UCSD-AML1 (cell line): Measurements from ENCODE around the gene SLC41A1.

Experiments
- DNase-seq: peaks from one replicate; lab custom pipeline; 2025; ENCODE audit not compliant: unreplicated experiment; lab: John Stamatoyannopoulos, UW

SLC41A1 gene

GRCh38 chr1:205791568-205792180 lies 21.3 kb downstream of the SLC41A1 start:
- peak; percentile 57 for DNase-seq

- DNase-seq: no peak
Observed at GRCh38 chr1:205787287-205787916, 25.6 kb downstream of the SLC41A1 start.

GRCh38 chr1:205786601-205787000 lies 26.4 kb downstream of the SLC41A1 start:
- DNase-seq: no peak

- no peak for DNase-seq
Observed at GRCh38 chr1:205785446-205785845, 27.6 kb downstream of the SLC41A1 start.

GRCh38 chr1:205783904-205784303 lies 29.1 kb downstream of the SLC41A1 start:
- DNase-seq: no peak

- no peak for DNase-seq
Observed at GRCh38 chr1:205783433-205783795, 29.6 kb downstream of the SLC41A1 start.

GRCh38 chr1:205782627-205783432 lies 30.2 kb downstream of the SLC41A1 start:
- DNase-seq: no peak

- DNase-seq: no peak
Observed at GRCh38 chr1:205780335-205780734, 32.7 kb downstream of the SLC41A1 start.

- no peak for DNase-seq
Observed at GRCh38 chr1:205777994-205778393, 35.0 kb downstream of the SLC41A1 start.

GRCh38 chr1:205775717-205776056 lies 37.3 kb downstream of the SLC41A1 start:
- DNase-seq: no peak

- DNase-seq: peak; percentile 78
Observed at GRCh38 chr1:205775015-205775716, 37.8 kb downstream of the SLC41A1 start, which contains the start of gene RAB29. Gene RAB29, minus strand, starts transcription at chr1:205775482. Its CDS starts 526 bp downstream, at chr1:205774956.

- DNase-seq: peak; percentile 34
Observed at GRCh38 chr1:205774198-205775014, 38.6 kb downstream of the SLC41A1 start.

- DNase-seq: no peak
Observed at GRCh38 chr1:205772607-205773032, 40.4 kb downstream of the SLC41A1 start.

GRCh38 chr1:205770618-205771017 lies 42.4 kb downstream of the SLC41A1 start:
- DNase-seq: no peak

- no peak for DNase-seq
Observed at GRCh38 chr1:205769641-205770365, 43.2 kb downstream of the SLC41A1 start.

- no peak for DNase-seq
Observed at GRCh38 chr1:205767248-205767647, 45.8 kb downstream of the SLC41A1 start.

GRCh38 chr1:205766570-205766969 lies 46.4 kb downstream of the SLC41A1 start:
- DNase-seq: no peak

- no peak for DNase-seq
Observed at GRCh38 chr1:205766038-205766437, 47.0 kb downstream of the SLC41A1 start.

GRCh38 chr1:205764578-205764977 lies 48.4 kb downstream of the SLC41A1 start:
- DNase-seq: no peak

- DNase-seq: no peak
Observed at GRCh38 chr1:205763980-205764379, 49.0 kb downstream of the SLC41A1 start.
